CD8-positive, alpha-beta memory T cell (primary cell): ENCODE measurements around the gene TEAD3. TPM values are rescaled to one million over a fixed set of nuclear protein-coding genes. Genes with fewer than 3 reads are reported as not detected.

Source experiments
- CTCF ChIA-PET: fragments of 350-600 bp; sonication (Branson Sonifier 250); formaldehyde crosslinking; loops from one replicate; lab custom pipeline; 2021; ENCODE audit warnings: antibody characterized with exemption; lab: Charles Lee
- POLR2A ChIA-PET: fragments of 350-600 bp; sonication (Branson Sonifier 250); formaldehyde crosslinking; loops from one replicate; lab custom pipeline; 2021; ENCODE audit warnings: antibody characterized with exemption; lab: Charles Lee
- DNase-seq, 5 donors: peaks; one replicate each; pipeline versions ENCODE4 v3.0.0 to v3.0.0-alpha.2; 2020 to 2022; ENCODE audit warnings: mixed read lengths in 1 of 5
- H3K27ac ChIP-seq: one replicate; pipeline ENCODE4 v1.7.0; 2013; ENCODE audit warnings: low read depth, mild to moderate bottlenecking, low read length, moderate library complexity
- H3K27me3 ChIP-seq: 2 replicates; pipeline ENCODE4 v1.7.0; 2013; ENCODE audit warnings: low read length, mild to moderate bottlenecking; ENCODE audit not compliant: insufficient read depth, poor library complexity, severe bottlenecking
- H3K36me3 ChIP-seq: 2 replicates; pipeline ENCODE4 v1.7.0; 2013; ENCODE audit warnings: mild to moderate bottlenecking, low read length, moderate library complexity; ENCODE audit not compliant: insufficient read depth
- H3K4me1 ChIP-seq: 2 replicates; pipeline ENCODE4 v1.7.0; 2013; ENCODE audit warnings: mild to moderate bottlenecking, low read length, moderate library complexity; ENCODE audit not compliant: insufficient read depth
- H3K4me3 ChIP-seq: 2 replicates; pipeline ENCODE4 v1.7.0; 2013; ENCODE audit warnings: mild to moderate bottlenecking, low read length
- H3K9me3 ChIP-seq: 2 replicates; pipeline ENCODE4 v1.7.0; 2013; ENCODE audit warnings: mild to moderate bottlenecking, low read length
- H3K27ac Mint-ChIP-seq, 8 donors: one replicate each; pipeline ENCODE4 v1.8.0; 2020 to 2021; ENCODE audit warnings: mixed read lengths in 8 of 8, mild to moderate bottlenecking in 6 of 8, inconsistent platforms in 3 of 8, moderate library complexity in 3 of 8
- H3K27me3 Mint-ChIP-seq, 2 donors: one replicate each; pipeline ENCODE4 v1.8.0; 2020 to 2021; ENCODE audit warnings: mixed read lengths in 2 of 2, mild to moderate bottlenecking in 1 of 2, moderate library complexity in 1 of 2
- H3K36me3 Mint-ChIP-seq, 3 donors: one replicate each; pipeline ENCODE4 v1.8.0; 2020 to 2021; ENCODE audit warnings: mixed read lengths in 3 of 3, inconsistent platforms in 1 of 3, mild to moderate bottlenecking in 1 of 3
- H3K4me1 Mint-ChIP-seq, 3 donors: one replicate each; pipeline ENCODE4 v1.8.0; 2020 to 2021; ENCODE audit warnings: mixed read lengths in 3 of 3, inconsistent platforms in 1 of 3, mild to moderate bottlenecking in 1 of 3
- H3K4me3 Mint-ChIP-seq, 7 donors: one replicate each; pipeline ENCODE4 v1.8.0; 2020 to 2021; ENCODE audit warnings: mixed read lengths in 7 of 7, mild to moderate bottlenecking in 6 of 7, moderate library complexity in 4 of 7, inconsistent platforms in 2 of 7
- H3K9me3 Mint-ChIP-seq, 5 donors: one replicate each; pipeline ENCODE4 v1.8.0; 2020 to 2022; ENCODE audit warnings: mixed read lengths in 5 of 5, mild to moderate bottlenecking in 3 of 5, moderate library complexity in 2 of 5, inconsistent platforms in 1 of 5
- polyA plus RNA-seq: library from polyadenylated mRNA; unstranded; fragments of 300-500 nt; fragmentation: Illumina TruSeq; gene quantifications from one replicate; pipeline ENCODE4 v1.2.3, GENCODE V29; 2021
- total RNA-seq, 2 experiments: library from RNA; stranded (reverse); gene quantifications; one replicate each; pipeline ENCODE4 v1.2.3, GENCODE V29; 2021

The TEAD3 gene
- total and polyA plus RNA-seq, 3 experiments from 2014 or later = 0.25 to 0.90 (median 0.53) TPM

GRCh38 chr6:35457907-35458306 lies 39.0 kb downstream of the TEAD3 start:
- Histone ChIP-seq H3K4me1 (peaks cover 10% of the 10 kb centered on the region), H3K36me3 (no peaks in the 10 kb centered on the region), H3K27ac (no peak overlapping the region), H3K4me3 (no peak overlapping the region), H3K9me3 (no peaks in the 10 kb centered on the region), H3K27me3 (no peaks in the 10 kb centered on the region)
- DNase-seq = no peak
- peaks cover 17 to 24% (median 19%) of the 10 kb centered on the region in 3 donors for H3K4me1 Mint-ChIP-seq
- ChIA-PET CTCF (interaction anchor here (1.3 to 2.8 kb wide), 4 partner anchors 9 to 160 kb away, joined by 3 to 11 read pairs (median 4); partner anchors contain the start of gene DEF6), POLR2A (no interaction called here)
- H3K27ac Mint-ChIP-seq = peak overlapping the region in 1 of 8 donors; percentile 43
- H3K36me3 Mint-ChIP-seq = peaks cover 0 to 54% (median 11%) of the 10 kb centered on the region in 3 donors
- no peaks in the 10 kb centered on the region for H3K9me3 Mint-ChIP-seq
- H3K4me3 Mint-ChIP-seq = peak overlapping the region in 1 of 7 donors; percentile 37
- no peaks in the 10 kb centered on the region for H3K27me3 Mint-ChIP-seq

- no peaks in the 10 kb centered on the region for H3K27me3 Mint-ChIP-seq
- H3K27ac Mint-ChIP-seq = peak overlapping the region in 1 of 8 donors; percentile 66
- H3K4me3 Mint-ChIP-seq = peak overlapping the region in 4 of 7 donors; percentile 13 to 85 (median 54)
Measured at GRCh38 chr6:35454391-35455110, 42.3 kb downstream of the TEAD3 start.

DNA sequence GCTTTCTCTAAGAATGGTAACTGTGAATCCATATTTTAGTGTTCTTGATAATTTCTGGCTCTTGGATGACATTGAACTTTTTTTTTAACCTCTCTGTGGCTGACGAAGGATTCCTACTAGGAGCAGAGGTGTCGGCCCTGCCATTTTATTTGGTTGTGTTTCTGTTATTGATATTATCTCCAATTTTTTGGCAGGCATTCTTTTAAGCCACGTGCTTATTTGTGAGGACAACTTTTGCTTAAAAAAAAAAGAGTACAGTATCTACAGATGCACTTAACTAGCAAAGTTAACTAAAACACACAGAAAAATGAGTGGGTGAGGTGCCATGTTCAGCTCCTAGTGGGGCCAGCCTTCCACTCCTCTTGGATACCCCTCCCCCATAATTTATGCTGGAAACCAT lies 43.6 kb downstream of the TEAD3 start:
- DNase-seq = no peak
- peak overlapping the region; percentile 72 to 92 (median 77) for H3K4me3 Mint-ChIP-seq

More at GRCh38 chr6:35454391-35455110, 42.3 kb downstream of the TEAD3 start:
- no peak overlapping the region for H3K4me3 ChIP-seq
- Mint-ChIP-seq H3K4me1 (peaks cover 30 to 43% (median 36%) of the 10 kb centered on the region in 3 donors), H3K36me3 (peaks cover 0 to 36% (median 11%) of the 10 kb centered on the region in 3 donors), H3K9me3 (no peaks in the 10 kb centered on the region)
- no peak for DNase-seq
- ChIA-PET POLR2A (no interaction called here), CTCF (interaction anchor here (1.1 to 5.2 kb wide), 4 partner anchors 13 to 283 kb away, joined by 3 to 35 read pairs (median 6); partner anchors contain the start of genes ARMC12, DEF6 and RPL10A)
- no peaks in the 10 kb centered on the region for H3K36me3 ChIP-seq
- no peak overlapping the region for H3K27ac ChIP-seq
- H3K27me3 ChIP-seq = no peaks in the 10 kb centered on the region
- H3K9me3 ChIP-seq = no peaks in the 10 kb centered on the region
- peaks cover 21% of the 10 kb centered on the region for H3K4me1 ChIP-seq

DNA sequence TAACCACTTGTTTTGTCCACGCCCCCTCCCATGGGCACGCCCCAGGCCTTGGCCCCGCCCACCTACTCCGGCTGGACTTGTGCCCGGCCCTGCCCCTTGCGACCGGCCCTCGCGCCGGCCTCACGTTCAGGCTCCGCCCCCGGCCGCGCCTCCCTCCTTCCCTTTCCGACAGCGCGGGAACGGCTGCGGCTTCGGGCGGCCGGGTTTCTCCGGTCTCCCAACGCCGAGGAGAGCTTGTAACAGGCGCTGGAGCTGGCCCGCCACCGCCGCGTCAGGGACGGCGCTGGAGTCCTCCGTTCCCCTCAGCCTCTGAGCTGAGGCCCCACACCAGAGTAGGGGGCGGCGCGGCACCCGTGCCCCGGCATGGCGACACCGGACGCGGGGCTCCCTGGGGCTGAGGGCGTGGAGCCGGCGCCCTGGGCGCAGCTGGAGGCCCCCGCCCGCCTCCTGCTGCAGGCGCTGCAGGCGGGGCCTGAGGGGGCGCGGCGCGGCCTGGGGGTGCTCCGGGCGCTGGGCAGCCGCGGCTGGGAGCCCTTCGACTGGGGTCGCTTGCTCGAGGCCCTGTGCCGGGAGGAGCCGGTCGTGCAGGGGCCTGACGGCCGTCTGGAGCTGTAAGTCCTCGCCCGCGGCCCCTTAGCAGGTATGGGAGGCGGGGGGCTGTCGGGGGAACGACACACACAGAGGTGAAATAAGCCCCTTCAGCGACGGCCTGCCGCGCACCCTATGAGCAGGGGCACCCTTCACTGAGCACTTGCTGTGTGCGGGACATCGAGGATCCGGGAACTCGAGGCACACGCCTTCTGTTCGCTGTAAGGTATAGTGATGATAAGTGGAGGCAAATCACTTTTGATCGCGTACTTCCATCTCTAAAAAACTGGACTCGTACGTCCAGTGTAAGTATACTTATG lies 44.4 kb downstream of the TEAD3 start, which contains the start of gene FANCE:
TSS of gene FANCE (plus strand) at position 156 of the 908 bp plus-strand sequence. CDS start at position 364, 208 bp downstream.
- CTCF ChIA-PET = interaction anchor here (0.7 to 12.3 kb wide), 11 partner anchors 13 to 286 kb away, joined by 3 to 142 read pairs (median 6); partner anchors contain the start of genes DEF6, PPARD and RPL10A
- H3K4me3 ChIP-seq = peak within 1 kb of the TSS; percentile 69

More for the DNA sequence above, 43.6 kb downstream of the TEAD3 start:
- peaks cover 33 to 45% (median 39%) of the 10 kb centered on the region in 3 donors for H3K4me1 Mint-ChIP-seq
- Histone ChIP-seq H3K27ac (no peak overlapping the region), H3K4me3 (peak overlapping the region; percentile 69), H3K9me3 (no peaks in the 10 kb centered on the region), H3K36me3 (no peaks in the 10 kb centered on the region), H3K4me1 (peaks cover 21% of the 10 kb centered on the region), H3K27me3 (no peaks in the 10 kb centered on the region)
- H3K9me3 Mint-ChIP-seq = no peaks in the 10 kb centered on the region
- peaks cover 0 to 26% (median 11%) of the 10 kb centered on the region in 3 donors for H3K36me3 Mint-ChIP-seq
- ChIA-PET POLR2A (interaction anchor here (1.0 to 1.9 kb wide), 2 partner anchors 15 to 20 kb away, joined by 3 to 12 read pairs; partner anchors contain the start of gene RPL10A), CTCF (interaction anchor here (1.0 to 12.3 kb wide), 5 partner anchors 14 to 157 kb away, joined by 3 to 142 read pairs (median 35); partner anchors contain the start of genes DEF6 and RPL10A)
- no peaks in the 10 kb centered on the region for H3K27me3 Mint-ChIP-seq
- H3K27ac Mint-ChIP-seq = peak overlapping the region in 7 of 8 donors; percentile 6 to 79 (median 52)

GRCh38 chr6:35451354-35452182 lies 45.3 kb downstream of the TEAD3 start:
- Histone ChIP-seq H3K36me3 (no peaks in the 10 kb centered on the region), H3K9me3 (no peaks in the 10 kb centered on the region), H3K4me3 (peak overlapping the region; percentile 69), H3K4me1 (peaks cover 21% of the 10 kb centered on the region), H3K27ac (peak overlapping the region; percentile 22), H3K27me3 (no peaks in the 10 kb centered on the region)
- no peak for DNase-seq
- POLR2A ChIA-PET = interaction anchor here (0.8 to 2.0 kb wide), 5 partner anchors 17 to 154 kb away, joined by 3 to 12 read pairs (median 3); partner anchors contain the start of genes DEF6, PPARD and RPL10A
- H3K4me3 Mint-ChIP-seq = peak overlapping the region; percentile 84 to 91 (median 88)
- peaks cover 31 to 45% (median 39%) of the 10 kb centered on the region in 3 donors for H3K4me1 Mint-ChIP-seq
- CTCF ChIA-PET = interaction anchor here (0.7 to 12.3 kb wide), 12 partner anchors 13 to 287 kb away, joined by 3 to 142 read pairs (median 8); partner anchors contain the start of genes DEF6, PPARD and RPL10A
- no peaks in the 10 kb centered on the region for H3K27me3 Mint-ChIP-seq
- peaks cover 0 to 12% (median 8%) of the 10 kb centered on the region in 3 donors for H3K36me3 Mint-ChIP-seq
- no peaks in the 10 kb centered on the region for H3K9me3 Mint-ChIP-seq
- H3K27ac Mint-ChIP-seq = peak overlapping the region; percentile 37 to 90 (median 85)

More for the DNA sequence above, 44.4 kb downstream of the TEAD3 start, which contains the start of gene FANCE:
- H3K27me3 ChIP-seq = no peaks in the 10 kb centered on the region
- H3K9me3 ChIP-seq = no peaks in the 10 kb centered on the region
- Mint-ChIP-seq H3K4me1 (peaks cover 31 to 45% (median 39%) of the 10 kb centered on the region in 3 donors), H3K9me3 (no peaks in the 10 kb centered on the region), H3K27me3 (no peaks in the 10 kb centered on the region), H3K4me3 (peak within 1 kb of the TSS; percentile 84 to 92 (median 88)), H3K27ac (peak within 1 kb of the TSS; percentile 37 to 90 (median 85)), H3K36me3 (peaks cover 0 to 18% (median 8%) of the 10 kb centered on the region in 3 donors)
- no peaks in the 10 kb centered on the region for H3K36me3 ChIP-seq
- POLR2A ChIA-PET = interaction anchor here (0.8 to 2.0 kb wide), 6 partner anchors 16 to 154 kb away, joined by 3 to 12 read pairs (median 3); partner anchors contain the start of genes DEF6, PPARD and RPL10A
- H3K4me1 ChIP-seq = peaks cover 21% of the 10 kb centered on the region
- DNase-seq = peak; percentile 78 to 94 (median 83)
- H3K27ac ChIP-seq = peak within 1 kb of the TSS; percentile 22

GRCh38 chr6:35449287-35449881 lies 47.5 kb downstream of the TEAD3 start:
- Histone ChIP-seq H3K36me3 (no peaks in the 10 kb centered on the region), H3K9me3 (no peaks in the 10 kb centered on the region), H3K27me3 (no peaks in the 10 kb centered on the region), H3K27ac (no peak overlapping the region), H3K4me1 (peaks cover 21% of the 10 kb centered on the region), H3K4me3 (no peak overlapping the region)
- DNase-seq = peak in 3 of 5 donors; percentile 52 to 69 (median 61)
- H3K27me3 Mint-ChIP-seq = no peaks in the 10 kb centered on the region
- H3K4me3 Mint-ChIP-seq = peak overlapping the region in 2 of 7 donors; percentile 13 to 74
- peaks cover 30 to 40% (median 40%) of the 10 kb centered on the region in 3 donors for H3K4me1 Mint-ChIP-seq
- no peaks in the 10 kb centered on the region for H3K36me3 Mint-ChIP-seq
- no peaks in the 10 kb centered on the region for H3K9me3 Mint-ChIP-seq
- POLR2A ChIA-PET = interaction anchor here (0.5 to 1.5 kb wide), 5 partner anchors 19 to 153 kb away, joined by 3 to 10 read pairs (median 4); partner anchors contain the start of gene RPL10A
- peak overlapping the region in 4 of 8 donors; percentile 17 to 60 (median 34) for H3K27ac Mint-ChIP-seq
- CTCF ChIA-PET = interaction anchor here (0.7 to 12.3 kb wide), 24 partner anchors 13 to 193 kb away, joined by 3 to 142 read pairs (median 4); partner anchors contain the start of genes DEF6, PPARD and RPL10A
